ENCODE results near the gene GPR153. TPM values are rescaled to one million over a fixed set of nuclear protein-coding genes. Genes with fewer than 3 reads are reported as not detected.

The GPR153 gene
- total RNA-seq, 4 donors from 2014 or later = 3.3 to 162 (median 121) TPM

DNA sequence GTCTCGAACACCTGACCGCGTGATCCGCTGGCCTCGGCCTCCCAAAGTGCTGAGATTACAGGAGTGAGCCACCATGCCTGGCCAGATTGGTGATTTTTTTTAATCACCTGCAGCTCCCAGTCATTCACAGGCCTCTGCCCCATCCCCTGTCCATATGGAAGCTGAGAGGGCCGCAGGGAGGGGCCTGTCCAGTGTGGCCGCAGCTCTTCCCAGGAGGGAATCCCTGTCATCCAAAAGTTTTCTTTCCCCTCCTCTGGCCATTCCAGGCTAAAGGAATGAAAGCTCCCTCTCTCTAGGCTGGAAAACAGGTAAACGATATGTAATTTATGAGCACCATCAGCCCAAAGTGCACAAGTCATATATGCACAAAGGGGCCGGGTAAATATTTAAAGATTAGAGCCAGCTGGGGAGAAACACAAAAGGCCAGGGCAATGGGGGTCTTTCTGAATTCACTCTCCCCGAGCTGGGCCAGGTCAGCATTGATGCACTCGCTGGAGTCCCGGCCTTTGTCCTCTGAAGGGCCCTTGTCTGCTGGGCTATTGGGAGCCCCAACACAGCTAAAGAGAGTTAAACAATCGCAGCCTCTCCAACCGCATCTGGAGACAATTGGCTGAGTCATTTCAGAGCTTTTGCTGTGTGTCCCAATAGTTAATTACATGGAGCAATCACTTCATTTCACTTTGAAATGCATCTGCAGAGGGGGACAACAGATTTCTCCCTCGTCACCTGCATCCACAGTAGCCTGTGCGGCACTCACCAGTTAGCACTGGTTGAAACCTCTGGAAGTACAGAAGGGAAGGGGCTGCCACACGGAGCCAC, 20.7 kb downstream of the GPR153 start:
- peaks cover 0 to 14% (median 9%) of the 10 kb centered on the region in 4 donors for H3K4me1 ChIP-seq
- H3K27me3 ChIP-seq = peaks cover 0 to 35% of the 10 kb centered on the region in 2 donors
- no peak for DNase-seq
- no peak overlapping the region for H3K4me3 ChIP-seq
- no peak for TF ChIP-seq POLR2A (IDR thresholded peaks at IDR 0.05)
- TF ChIP-seq, protein P1, sequence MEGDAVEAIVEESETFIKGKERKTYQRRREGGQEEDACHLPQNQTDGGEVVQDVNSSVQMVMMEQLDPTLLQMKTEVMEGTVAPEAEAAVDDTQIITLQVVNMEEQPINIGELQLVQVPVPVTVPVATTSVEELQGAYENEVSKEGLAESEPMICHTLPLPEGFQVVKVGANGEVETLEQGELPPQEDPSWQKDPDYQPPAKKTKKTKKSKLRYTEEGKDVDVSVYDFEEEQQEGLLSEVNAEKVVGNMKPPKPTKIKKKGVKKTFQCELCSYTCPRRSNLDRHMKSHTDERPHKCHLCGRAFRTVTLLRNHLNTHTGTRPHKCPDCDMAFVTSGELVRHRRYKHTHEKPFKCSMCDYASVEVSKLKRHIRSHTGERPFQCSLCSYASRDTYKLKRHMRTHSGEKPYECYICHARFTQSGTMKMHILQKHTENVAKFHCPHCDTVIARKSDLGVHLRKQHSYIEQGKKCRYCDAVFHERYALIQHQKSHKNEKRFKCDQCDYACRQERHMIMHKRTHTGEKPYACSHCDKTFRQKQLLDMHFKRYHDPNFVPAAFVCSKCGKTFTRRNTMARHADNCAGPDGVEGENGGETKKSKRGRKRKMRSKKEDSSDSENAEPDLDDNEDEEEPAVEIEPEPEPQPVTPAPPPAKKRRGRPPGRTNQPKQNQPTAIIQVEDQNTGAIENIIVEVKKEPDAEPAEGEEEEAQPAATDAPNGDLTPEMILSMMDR (IDR thresholded peaks at IDR 0.05) = no peak
- H3K27ac ChIP-seq = no peak overlapping the region
- H3K36me3 ChIP-seq = no peaks in the 10 kb centered on the region
- no peaks in the 10 kb centered on the region for H3K9me3 ChIP-seq

DNA sequence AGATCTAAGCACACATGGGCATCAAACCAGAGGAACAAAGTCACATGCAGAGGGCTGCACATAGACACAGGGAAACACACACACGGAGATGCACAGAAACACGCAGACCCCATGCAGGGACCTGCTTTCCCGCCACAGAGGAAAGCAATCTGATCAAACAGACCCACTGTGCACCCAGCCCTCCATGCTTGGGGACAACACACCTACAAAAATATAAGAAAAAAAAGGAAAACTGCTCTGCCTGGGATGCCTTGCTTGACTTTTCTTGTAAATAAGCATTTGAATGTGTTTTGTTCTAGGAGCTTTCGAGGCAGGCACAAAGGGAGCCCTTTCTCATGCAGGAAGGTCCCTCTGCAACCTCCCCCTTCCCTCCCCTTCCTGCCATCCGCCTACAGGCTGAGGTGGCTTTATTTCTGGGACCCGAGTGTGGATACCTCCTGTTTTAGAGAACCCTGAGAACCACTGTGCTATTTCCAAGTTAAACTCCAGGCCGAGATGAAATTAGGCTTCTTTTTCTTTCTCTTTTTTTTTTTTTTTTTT, 21.6 kb downstream of the GPR153 start:
- Histone ChIP-seq H3K36me3 (no peaks in the 10 kb centered on the region), H3K9me3 (no peaks in the 10 kb centered on the region), H3K27me3 (peaks cover 0 to 30% of the 10 kb centered on the region in 2 donors), H3K27ac (no peak overlapping the region), H3K4me3 (no peak overlapping the region), H3K4me1 (peaks cover 0 to 21% (median 11%) of the 10 kb centered on the region in 4 donors)
- TF ChIP-seq, protein P1 (IDR thresholded peaks at IDR 0.05) = no peak
- DNase-seq = no peak

DNA sequence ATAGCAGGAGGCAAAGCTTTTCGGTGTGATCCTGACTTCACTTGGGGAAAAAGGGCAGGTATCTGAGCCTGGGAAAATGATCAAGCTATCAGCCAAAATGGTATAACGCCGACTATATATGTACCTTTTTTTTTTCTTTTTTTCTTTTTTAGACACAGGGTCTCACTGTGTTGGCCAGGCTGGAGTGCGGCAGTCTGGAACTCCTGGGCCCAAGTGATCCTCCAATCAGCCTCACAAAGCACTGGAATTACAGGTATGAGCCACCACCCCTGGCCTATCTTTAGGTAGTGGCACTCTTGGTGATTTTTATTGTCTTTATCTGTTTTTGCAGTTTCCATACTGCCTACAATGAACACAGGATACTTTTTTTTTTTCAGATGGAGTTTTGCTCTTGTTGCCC, 23.8 kb downstream of the GPR153 start:
- peaks cover 0 to 10% of the 10 kb centered on the region in 2 donors for H3K27me3 ChIP-seq
- no peak for DNase-seq
- H3K4me1 ChIP-seq = peaks cover 0 to 19% (median 8%) of the 10 kb centered on the region in 4 donors
- no peak for TF ChIP-seq POLR2A (IDR thresholded peaks at IDR 0.05)
- TF ChIP-seq, protein P1 (IDR thresholded peaks at IDR 0.05) = no peak
- H3K9me3 ChIP-seq = no peaks in the 10 kb centered on the region
- H3K27ac ChIP-seq = no peak overlapping the region
- H3K36me3 ChIP-seq = peaks cover 0 to 18% (median 0%) of the 10 kb centered on the region in 3 donors
- no peak overlapping the region for H3K4me3 ChIP-seq

DNA sequence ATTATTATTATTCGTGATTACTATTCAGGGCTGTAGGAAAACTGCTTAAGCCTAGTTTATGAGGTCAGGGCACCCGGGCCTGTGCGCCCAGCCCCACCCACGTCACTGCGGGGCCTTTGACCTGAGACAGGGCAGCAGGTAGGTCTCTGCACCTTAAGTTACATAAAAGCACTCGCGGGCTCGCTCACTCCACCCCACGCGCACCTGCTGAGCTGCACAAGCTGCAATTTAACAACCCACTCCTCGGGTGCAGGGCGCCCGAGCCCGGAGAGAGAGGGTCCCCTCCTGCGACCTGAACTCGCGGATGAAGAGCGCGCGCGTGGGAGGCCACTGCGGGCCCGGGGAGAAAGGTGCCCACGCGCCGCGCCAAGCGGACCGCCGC, 25.6 kb downstream of the GPR153 start:
- H3K27me3 ChIP-seq = no peaks in the 10 kb centered on the region
- peaks cover 0 to 35% (median 0%) of the 10 kb centered on the region in 3 donors for H3K36me3 ChIP-seq
- H3K9me3 ChIP-seq = no peaks in the 10 kb centered on the region
- peak overlapping the region; percentile 75 to 97 (median 78) for H3K27ac ChIP-seq
- H3K4me3 ChIP-seq = peak overlapping the region; percentile 66 to 99 (median 85)
- TF ChIP-seq, protein P1 (IDR thresholded peaks at IDR 0.05) = no peak
- peak in 1 of 2 donors; percentile 56 for TF ChIP-seq POLR2A (IDR thresholded peaks at IDR 0.05)
- peak; percentile 19 to 86 (median 85) for DNase-seq
- peaks cover 0 to 13% (median 5%) of the 10 kb centered on the region in 4 donors for H3K4me1 ChIP-seq

DNA sequence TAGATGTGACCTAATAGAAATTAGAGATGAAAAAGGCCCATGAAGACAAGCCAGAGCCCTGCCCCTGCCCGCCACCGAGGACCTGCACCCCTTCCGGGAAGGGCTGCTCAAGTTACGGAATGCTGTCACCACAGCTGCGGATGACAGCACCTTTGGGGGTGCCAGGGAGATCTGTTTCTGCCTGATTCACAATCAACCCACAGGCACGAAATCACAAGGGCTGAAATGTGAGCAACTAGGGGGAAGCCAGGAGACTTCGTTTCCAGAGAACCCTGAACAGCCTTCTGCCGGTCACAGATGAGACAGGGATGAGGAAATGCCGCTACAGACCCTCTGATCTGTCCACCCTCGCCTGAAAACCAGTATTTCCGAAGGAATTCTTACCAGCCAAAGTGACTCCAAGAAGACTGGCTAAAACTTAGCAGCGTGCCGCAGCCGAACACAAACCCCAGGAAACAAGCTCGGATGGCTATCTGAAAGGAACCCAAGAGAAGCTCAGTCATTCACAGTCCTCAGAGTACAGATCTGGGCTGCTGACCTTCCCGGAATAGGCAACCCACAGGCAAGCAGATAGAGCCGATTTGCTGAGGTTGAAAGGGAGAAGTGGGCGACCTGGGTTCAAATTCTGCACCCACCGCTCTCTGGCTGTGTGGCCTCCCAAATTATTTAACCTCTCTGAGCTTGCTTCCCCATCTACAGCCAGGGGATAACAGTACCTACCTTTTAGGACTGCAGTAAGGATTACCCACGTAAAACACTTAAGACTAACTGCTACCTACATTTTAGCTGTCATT, 26.2 kb downstream of the GPR153 start:
- no peak for TF ChIP-seq POLR2A (IDR thresholded peaks at IDR 0.05)
- TF ChIP-seq, protein P1 (IDR thresholded peaks at IDR 0.05) = no peak
- H3K4me1 ChIP-seq = peaks cover 0 to 13% (median 5%) of the 10 kb centered on the region in 4 donors

More for the DNA sequence above, 26.2 kb downstream of the GPR153 start:
- no peaks in the 10 kb centered on the region for H3K27me3 ChIP-seq
- H3K36me3 ChIP-seq = peaks cover 0 to 41% (median 0%) of the 10 kb centered on the region in 3 donors
- H3K27ac ChIP-seq = peak overlapping the region in 3 of 4 donors; percentile 75 to 97 (median 77)
- no peaks in the 10 kb centered on the region for H3K9me3 ChIP-seq
- DNase-seq = peak in 1 of 3 donors; percentile 45
- H3K4me3 ChIP-seq = peak overlapping the region; percentile 66 to 99 (median 85)

Data from Peyer's patch (tissue), 4 donors.